Inflammatory macrophage treated with lipopolysaccharide for 4 hours (primary cell): ENCODE results near the gene OR10X1.

Source experiments
- DNase-seq: peaks from one replicate; pipeline ENCODE4 v3.0.0-alpha.2; 2020

OR10X1 gene

GRCh38 chr1:158579733-158580132 is at the start of gene OR10X1:
Gene OR10X1 (minus strand): TSS chr1:158579899. CDS start chr1:158579899, 0 bp downstream.
- no peak for DNase-seq

DNA sequence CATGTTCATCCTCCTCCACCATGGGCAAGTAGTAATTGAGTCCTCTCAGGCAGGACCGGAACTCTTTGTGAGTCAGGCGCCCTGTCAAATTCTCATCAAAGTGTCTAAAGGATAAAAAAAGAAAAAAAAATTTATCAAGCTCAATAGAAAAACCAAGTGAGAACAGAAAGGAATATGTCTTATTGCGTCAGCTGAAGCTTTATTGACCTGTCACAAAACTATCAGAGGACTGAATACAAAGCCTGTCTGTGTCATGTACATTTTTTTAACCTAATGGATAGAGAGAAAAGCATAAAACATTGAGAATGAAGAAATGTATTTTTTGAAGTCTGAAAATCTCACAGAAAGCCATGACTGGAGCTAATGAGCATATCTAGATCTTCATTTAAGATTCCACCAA is 34.1 kb upstream of the OR10X1 start:
- no peak for DNase-seq

DNA sequence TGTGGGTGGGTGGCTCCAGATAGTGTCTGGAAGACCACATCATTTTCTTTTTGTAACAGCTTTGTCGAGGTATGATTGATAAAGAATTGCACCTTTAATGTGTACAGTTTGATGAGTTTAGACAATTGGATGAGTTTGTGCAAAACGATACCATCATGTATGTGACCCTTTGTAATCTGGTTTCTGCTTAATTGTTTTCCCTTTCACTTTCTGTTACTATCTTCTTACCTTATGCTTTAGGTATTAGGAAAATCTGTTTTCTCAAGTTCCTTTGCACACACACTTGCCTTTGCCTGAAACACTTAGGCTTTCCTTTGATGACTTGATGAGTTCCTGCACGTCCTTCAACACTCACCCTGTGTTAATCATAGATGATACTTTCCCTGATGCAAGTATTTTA is 32.2 kb upstream of the OR10X1 start:
- DNase-seq = no peak

DNA sequence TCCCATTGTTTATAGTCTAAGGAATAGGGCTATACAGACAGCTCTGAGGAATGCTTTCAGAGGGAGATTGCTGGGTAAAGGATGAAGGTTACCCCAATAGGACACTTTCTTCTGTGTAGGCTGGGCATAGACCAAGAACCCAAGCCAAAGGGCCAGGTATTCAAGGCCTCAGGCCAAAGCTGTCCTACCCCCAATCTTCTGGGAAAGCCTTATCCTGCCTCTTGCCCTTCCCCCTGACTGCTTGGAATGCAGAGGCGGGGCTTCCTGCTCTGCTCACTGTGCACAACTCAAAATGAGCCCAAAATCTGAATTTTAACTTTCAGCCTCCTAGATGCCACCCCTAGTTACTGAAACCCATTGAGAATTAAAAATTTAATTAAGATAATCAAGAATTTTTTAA is 27.6 kb upstream of the OR10X1 start:
- DNase-seq = no peak

- DNase-seq = no peak
Measured at GRCh38 chr1:158604968-158605367, 25.3 kb upstream of the OR10X1 start, which contains the start of gene OR10Z1. Gene OR10Z1 (plus strand): TSS chr1:158605268. CDS start chr1:158606439, 1,171 bp downstream.

DNA sequence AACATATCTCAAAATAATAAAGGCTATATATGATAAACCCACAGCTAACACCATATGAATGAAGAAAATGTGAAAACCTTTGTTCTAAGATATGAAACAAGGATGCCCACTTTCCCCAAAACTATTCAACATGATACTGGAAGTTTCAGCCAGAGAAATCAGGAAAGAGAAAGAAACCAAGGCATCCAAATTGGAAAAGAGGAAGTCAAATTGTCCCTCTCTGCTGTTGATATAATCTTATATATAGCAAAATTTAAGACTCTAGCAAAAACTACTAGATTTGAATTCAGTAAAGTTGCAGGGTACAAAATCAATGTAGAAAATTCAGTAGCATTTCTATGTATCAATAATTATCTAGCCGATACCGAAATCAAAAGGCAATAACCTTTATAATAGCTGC is 21.0 kb upstream of the OR10X1 start:
- DNase-seq = no peak

- DNase-seq = no peak
Measured at GRCh38 chr1:158586942-158587341, 7.2 kb upstream of the OR10X1 start.

GRCh38 chr1:158583962-158584361 is 4.3 kb upstream of the OR10X1 start:
- no peak for DNase-seq

DNA sequence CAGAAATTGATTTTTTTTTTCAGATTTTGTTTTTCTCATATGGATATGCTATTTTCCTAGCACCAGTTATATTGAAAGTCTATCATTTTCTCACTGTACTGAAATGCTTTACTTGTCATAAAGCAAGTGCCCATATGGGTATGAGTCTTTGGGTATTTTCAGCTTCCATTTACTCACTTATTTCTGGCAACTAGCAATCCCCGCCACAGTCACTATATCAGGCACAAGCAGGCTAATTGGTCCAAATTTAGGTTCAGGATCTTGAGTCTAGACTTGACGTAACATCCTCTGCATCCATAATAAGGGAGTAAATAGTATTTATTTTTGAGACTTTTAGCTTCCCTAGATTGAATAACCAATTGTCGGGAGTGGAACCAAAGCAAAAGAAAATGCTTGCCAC is 2.1 kb downstream of the OR10X1 start:
- DNase-seq = no peak

GRCh38 chr1:158572226-158572625 is 7.5 kb downstream of the OR10X1 start:
- DNase-seq = no peak

GRCh38 chr1:158570480-158570879 is 9.2 kb downstream of the OR10X1 start, which contains the start of gene OR6P1:
Gene OR6P1 (minus strand): TSS chr1:158570580. CDS start chr1:158563604, 6,976 bp downstream.
- no peak for DNase-seq

DNA sequence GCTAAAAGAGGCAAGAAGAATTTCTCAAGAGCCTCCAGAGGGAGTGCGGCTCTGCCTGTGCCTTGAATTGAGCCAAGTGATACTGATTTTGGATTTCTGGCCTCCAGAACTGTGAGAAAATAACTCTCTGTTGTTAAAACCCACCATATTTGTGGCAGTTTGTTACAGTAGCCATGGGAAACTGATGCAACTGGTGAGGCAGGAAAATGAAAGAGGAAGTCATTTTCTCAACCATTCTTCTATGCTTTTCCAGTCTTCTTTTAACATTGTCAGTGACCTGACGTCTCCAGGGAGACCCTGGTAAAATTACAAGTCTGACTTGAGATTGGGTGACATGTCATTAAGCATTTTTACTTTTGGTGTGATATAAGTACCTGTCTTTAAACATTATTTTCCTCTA is 15.1 kb downstream of the OR10X1 start:
- peak; percentile 60 for DNase-seq

GRCh38 chr1:158563853-158564252 is 15.8 kb downstream of the OR10X1 start:
- DNase-seq = peak; percentile 35

GRCh38 chr1:158559696-158560095 is 20.0 kb downstream of the OR10X1 start:
- no peak for DNase-seq

DNA sequence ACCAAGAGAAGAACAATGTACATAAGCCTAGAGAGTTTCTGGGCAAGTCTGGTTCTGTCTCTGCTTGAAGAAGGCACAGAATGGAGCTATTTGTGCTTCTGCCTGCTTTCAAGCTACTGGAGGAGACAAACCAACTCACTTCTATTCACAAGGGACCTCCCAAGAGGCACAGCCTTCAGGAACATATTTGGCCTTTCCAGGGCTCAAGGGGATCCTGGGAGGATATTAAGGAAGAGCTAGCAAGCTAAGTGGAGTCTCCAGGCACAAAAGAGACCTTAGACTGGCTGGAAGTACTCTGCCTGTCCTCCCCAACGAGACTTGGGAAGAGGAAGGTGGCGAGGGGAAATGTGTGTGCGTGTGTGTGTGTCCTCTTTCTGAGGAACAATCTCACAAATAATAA is 25.3 kb downstream of the OR10X1 start, which contains the start of gene OR6Y1:
TSS of gene OR6Y1 (minus strand) at position 54 of the 400 bp plus-strand sequence. CDS start 6,300 bp downstream, outside the sequence.
- DNase-seq = no peak

GRCh38 chr1:158552296-158552695 is 27.4 kb downstream of the OR10X1 start:
- no peak for DNase-seq

- no peak for DNase-seq
Measured at GRCh38 chr1:158547533-158547932, 32.2 kb downstream of the OR10X1 start.

DNA sequence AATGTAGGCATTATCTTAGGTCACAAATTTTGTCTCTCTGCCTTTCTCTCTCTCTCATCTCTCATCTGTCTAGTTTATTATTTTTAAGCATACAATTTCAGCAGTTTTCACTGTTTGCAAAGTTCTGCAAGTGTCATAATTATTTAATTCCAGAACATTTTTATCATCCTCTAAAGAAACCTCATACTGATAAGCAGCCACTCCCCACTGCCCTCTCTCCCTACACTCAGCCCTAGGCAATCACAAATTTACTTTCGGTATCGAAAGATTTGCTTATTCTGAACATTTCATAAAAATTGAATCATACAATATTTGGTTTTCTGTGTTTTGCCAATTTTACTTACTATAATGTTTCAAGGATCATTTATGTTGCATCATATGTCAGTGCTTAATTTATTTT is 42.1 kb downstream of the OR10X1 start:
- DNase-seq = no peak

DNA sequence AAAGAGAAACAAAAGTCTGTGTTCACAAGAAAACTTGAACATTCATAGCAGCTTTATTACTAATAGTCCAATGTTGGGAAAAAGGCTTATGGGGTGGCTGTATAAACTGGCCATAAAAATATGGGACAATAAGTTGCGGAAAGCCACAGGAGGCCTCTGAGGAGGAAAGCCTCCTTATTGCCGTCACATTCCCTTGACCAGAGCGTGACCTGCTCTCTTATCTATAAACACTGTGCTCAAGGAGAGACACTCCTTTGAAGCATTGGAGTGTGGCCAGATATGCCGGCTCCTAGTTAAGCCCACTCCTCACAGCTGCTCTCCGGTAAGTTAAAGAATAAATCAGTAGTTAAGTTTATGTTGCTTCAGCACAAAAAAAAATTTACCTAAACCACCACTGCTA is 45.2 kb downstream of the OR10X1 start:
- no peak for DNase-seq
